BE2C (cell line): ENCODE measurements around the gene DNAI1.
A peak's percentile ranks its signal among the peaks of the same experiment; 100 is the strongest.

Source experiments
- DNase-seq: peaks from one replicate; pipeline ENCODE4 v3.0.0-alpha.2; 2020
- H3K27me3 ChIP-seq: fragments of 250-450 bp; sonication (Bioruptor Pico); 2 replicates; pipeline ENCODE4 v1.5.1; 2020; ENCODE audit warnings: mild to moderate bottlenecking
- H3K36me3 ChIP-seq: fragments of 250-450 bp; sonication (Bioruptor Pico); 2 replicates; pipeline ENCODE4 v1.5.1; 2020; ENCODE audit warnings: mild to moderate bottlenecking
- H3K4me1 ChIP-seq: fragments of 250-450 bp; sonication (Bioruptor Pico); 2 replicates; pipeline ENCODE4 v1.5.1; 2020
- H3K4me3 ChIP-seq: 2 replicates; pipeline ENCODE4 v1.5.1; 2011; ENCODE audit warnings: low read depth, low read length
- H3K9me3 ChIP-seq: fragments of 250-450 bp; sonication (Bioruptor Pico); 2 replicates; pipeline ENCODE4 v1.5.1; 2020
- TF ChIP-seq, protein P1 (sequence below): IDR thresholded peaks from 2 replicates; pipeline ENCODE4 v1.5.1; 2012; ENCODE audit warnings: mild to moderate bottlenecking, low read depth, low read length

DNAI1 gene

DNA sequence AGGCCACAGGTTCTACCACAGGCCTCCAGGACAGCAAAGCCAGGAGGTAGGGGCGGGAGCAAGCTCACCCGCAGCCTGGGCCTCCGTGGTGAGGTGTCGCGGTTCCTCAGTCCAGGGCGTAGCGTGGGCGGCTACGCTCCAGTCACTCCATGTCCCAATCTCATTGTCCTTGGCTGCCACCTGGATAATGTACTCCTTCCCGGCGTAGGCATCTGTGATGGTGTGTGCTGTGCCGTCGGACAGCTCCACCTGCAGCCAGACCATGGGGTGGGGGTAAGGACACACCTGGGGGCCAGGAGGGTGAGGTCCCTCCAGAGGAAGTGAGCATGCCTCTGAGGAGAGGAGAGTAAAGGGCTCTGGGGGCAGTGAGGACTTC is 94.0 kb downstream of the DNAI1 start:
- H3K27me3 ChIP-seq: no peaks in the 10 kb centered on the region
- H3K4me3 ChIP-seq: no peak overlapping the region
- H3K4me1 ChIP-seq: peaks cover 59% of the 10 kb centered on the region
- no peak for DNase-seq
- TF ChIP-seq, protein P1, sequence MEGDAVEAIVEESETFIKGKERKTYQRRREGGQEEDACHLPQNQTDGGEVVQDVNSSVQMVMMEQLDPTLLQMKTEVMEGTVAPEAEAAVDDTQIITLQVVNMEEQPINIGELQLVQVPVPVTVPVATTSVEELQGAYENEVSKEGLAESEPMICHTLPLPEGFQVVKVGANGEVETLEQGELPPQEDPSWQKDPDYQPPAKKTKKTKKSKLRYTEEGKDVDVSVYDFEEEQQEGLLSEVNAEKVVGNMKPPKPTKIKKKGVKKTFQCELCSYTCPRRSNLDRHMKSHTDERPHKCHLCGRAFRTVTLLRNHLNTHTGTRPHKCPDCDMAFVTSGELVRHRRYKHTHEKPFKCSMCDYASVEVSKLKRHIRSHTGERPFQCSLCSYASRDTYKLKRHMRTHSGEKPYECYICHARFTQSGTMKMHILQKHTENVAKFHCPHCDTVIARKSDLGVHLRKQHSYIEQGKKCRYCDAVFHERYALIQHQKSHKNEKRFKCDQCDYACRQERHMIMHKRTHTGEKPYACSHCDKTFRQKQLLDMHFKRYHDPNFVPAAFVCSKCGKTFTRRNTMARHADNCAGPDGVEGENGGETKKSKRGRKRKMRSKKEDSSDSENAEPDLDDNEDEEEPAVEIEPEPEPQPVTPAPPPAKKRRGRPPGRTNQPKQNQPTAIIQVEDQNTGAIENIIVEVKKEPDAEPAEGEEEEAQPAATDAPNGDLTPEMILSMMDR: no peak
- H3K9me3 ChIP-seq: no peaks in the 10 kb centered on the region
- H3K36me3 ChIP-seq: peaks cover 35% of the 10 kb centered on the region

DNA sequence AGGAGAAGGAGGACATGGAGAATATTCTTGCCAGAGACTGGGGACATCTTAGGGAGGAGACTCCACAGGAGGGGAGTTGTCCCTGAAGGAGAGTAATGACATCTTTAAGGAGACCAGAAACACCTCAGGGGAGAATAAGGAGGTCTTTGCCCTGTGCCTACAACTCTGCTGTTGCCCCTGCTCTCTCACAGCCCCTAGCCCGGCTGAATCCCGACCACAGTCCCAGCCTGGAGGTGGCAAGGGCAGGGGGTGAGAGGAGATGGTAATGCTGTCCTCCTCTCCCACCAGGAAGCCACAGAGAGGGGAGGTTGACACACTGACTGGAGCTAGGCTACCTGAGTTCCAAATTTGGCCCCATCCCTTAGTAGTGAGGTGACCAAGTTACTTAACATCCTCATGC is 94.4 kb downstream of the DNAI1 start:
- H3K4me3 ChIP-seq: no peak overlapping the region
- H3K36me3 ChIP-seq: peaks cover 36% of the 10 kb centered on the region
- H3K9me3 ChIP-seq: no peaks in the 10 kb centered on the region
- no peaks in the 10 kb centered on the region for H3K27me3 ChIP-seq
- TF ChIP-seq, protein P1: no peak
- no peak for DNase-seq
- peaks cover 61% of the 10 kb centered on the region for H3K4me1 ChIP-seq

DNA sequence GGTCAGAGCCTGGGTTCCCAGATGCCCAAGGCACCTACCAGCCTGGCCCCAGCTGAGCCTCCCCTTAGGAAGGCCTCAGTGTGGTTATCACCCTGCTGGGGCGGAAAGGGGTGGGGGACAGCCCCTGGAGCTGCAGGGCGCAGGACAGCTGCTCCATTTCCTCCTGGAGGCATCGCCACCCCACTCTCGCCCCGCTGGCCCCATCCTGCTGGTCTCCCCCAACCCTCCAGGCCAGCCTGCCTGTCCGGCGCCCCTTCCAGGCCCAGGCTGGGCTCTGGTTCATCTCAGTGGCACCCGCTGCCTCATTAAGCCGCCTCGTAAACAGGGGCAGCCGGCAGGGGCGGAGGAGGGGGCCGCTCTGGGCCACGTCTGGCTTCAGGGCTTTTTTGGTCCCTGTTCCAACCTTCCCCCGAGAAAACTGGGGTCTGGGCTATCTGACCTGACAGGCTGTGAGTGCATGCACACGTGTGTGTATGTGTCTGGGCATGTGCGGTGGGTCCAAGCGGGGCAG is 95.0 kb downstream of the DNAI1 start:
- peak; percentile 65 for DNase-seq
- no peak overlapping the region for H3K4me3 ChIP-seq
- H3K4me1 ChIP-seq: peaks cover 61% of the 10 kb centered on the region
- no peaks in the 10 kb centered on the region for H3K27me3 ChIP-seq
- peaks cover 36% of the 10 kb centered on the region for H3K36me3 ChIP-seq
- H3K9me3 ChIP-seq: no peaks in the 10 kb centered on the region
- TF ChIP-seq, protein P1: no peak

DNA sequence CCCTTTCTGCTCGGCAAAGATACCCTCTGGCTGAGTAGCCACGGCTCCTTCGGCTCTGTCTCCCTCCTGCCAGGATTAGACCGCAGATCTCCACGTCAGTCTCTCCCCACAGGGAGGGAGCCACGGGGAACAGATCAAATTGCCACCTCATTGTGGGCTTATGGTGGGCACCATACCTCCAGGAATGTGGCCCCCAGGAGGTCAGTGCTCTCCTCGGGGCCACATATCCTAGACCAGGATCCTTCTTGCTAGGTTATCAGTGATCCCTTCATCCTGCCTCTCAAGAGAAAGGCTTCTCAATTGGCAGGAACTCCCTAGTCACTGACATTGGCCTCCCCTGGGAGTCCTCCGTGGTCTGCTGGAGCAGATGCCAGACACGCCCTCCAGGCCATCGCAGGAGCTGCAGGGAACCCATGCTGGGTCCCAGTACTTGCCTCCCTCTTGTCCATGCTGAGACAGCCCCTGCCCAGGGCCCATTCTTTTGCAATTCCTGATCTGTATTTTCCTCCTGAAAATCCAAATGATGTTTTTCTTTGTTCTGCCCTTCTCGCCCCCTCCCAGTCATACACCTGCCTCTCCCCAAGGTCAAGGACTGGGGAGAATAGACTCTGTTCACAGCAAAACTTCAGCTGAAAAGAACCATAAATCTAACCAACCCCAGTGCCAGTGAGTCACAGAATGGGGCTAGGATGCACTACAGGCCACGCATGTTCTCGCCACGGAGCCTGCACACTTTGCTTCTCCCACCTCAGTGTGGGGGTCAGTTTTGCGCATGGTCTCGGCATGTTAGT is 95.8 kb downstream of the DNAI1 start:
- Histone ChIP-seq H3K4me1 (peaks cover 66% of the 10 kb centered on the region), H3K9me3 (no peaks in the 10 kb centered on the region), H3K4me3 (peak overlapping the region; percentile 32), H3K27me3 (no peaks in the 10 kb centered on the region), H3K36me3 (peaks cover 36% of the 10 kb centered on the region)
- TF ChIP-seq, protein P1: no peak
- peak; percentile 99 for DNase-seq

DNA sequence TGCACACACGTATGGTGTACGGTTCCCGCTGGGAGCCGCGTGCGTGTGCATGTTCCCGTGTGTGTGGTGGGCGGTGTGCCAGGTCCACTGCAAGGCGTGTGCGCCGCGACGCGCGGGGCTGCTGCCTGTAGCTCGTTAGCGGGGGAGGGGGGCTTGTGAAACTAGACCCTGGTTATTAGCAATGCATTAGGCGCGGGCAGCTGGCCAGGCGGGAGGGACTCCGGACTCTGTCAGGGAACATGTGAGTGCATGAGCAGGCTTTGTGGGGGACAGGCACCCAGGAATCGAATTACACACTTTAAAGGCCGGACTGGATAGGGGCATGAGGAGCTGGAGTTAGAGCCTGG is 96.4 kb downstream of the DNAI1 start:
- Histone ChIP-seq H3K27me3 (no peaks in the 10 kb centered on the region), H3K9me3 (no peaks in the 10 kb centered on the region), H3K36me3 (peaks cover 36% of the 10 kb centered on the region), H3K4me1 (peaks cover 67% of the 10 kb centered on the region), H3K4me3 (peak overlapping the region; percentile 32)
- TF ChIP-seq, protein P1: no peak
- peak; percentile 95 for DNase-seq

DNA sequence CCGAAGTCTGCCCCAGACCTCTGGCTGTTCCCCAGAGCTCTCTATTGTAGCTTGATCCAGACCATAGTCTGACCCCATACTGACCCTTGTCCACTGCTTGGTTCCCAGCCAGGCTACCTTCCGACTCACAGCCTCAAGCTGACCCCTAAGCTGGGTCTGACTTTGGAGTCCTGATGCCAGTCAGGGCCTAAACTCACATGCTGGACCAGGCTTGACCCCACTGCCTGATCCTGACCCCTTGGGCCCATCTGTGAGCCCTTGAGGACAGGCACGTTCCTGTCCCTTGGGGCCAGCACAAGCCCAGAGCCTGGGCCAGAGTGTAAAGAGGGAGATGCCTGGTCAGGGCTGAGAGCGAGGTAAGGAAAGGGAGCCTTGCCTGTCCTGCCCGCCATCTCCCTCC is 96.9 kb downstream of the DNAI1 start:
- H3K9me3 ChIP-seq: no peaks in the 10 kb centered on the region
- TF ChIP-seq, protein P1: no peak
- DNase-seq: no peak
- no peak overlapping the region for H3K4me3 ChIP-seq
- peaks cover 36% of the 10 kb centered on the region for H3K36me3 ChIP-seq
- H3K4me1 ChIP-seq: peaks cover 73% of the 10 kb centered on the region
- no peaks in the 10 kb centered on the region for H3K27me3 ChIP-seq
